HG03066 (cell line): Measurements from ENCODE around the gene CLIP1.
"Not testable (repeated sequence)": the region's sequence is repeated elsewhere in the genome, so short reads cannot be mapped to it uniquely, and the experiment has no call there.

Source experiments
- ATAC-seq: cut with Tn5 transposase; IDR thresholded peaks from one replicate; pipeline ENCODE4 v1.9.1; 2021; ENCODE audit warnings: low read depth; ENCODE audit not compliant: unreplicated experiment

The CLIP1 gene

DNA sequence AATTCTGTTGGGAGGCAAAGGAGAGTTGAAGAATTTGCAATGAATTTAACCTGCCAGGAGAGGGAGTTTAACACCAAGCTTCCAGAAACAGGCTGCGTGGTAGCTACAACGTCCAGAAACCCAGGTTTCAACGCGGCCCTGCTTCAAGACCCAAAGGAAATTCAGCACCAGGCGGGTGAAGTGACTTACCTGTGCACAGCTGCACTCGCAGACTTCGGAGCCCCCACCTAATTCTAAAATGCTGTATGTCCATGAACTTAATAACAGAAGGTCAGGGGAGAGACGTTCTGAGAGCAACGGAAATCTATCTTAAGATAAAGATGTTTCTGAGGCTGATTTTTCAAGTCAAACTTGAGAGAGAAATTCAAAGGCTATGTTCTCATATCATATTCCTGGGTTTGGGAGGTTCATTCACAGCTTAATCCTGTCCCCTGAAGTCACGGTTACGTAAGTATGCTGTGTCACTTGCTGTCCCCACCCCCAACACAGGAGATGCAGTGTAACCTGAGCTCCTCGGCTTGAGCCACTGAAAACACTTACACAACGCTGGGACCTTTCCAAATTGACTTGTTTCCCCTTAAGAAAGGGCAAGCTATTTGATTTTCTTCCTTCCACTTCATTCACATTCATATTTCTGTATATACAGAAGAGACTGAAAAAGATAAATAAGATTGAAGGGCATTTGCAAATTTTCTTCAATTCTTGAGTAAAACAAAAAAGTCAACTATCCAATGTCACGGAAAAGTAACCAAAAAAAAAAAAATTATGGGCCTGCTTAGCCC is 22.7 kb downstream of the CLIP1 start:
- no peak for ATAC-seq

DNA sequence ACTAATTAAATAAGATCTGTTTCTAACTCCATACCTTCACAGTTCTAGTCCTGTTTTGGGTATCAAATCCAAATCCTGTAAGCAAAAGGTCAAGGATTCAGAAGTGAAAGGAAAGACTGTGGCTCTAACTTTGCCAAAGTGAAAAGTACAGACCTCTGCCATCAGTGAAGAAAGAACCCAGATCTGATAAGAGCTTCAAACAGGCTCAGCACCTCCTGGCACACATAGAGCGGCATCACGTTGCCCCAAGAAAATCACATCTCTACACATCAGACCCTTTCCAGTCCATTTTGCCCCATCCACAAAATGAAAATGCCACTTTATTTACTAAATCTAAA is 23.2 kb downstream of the CLIP1 start:
- no peak for ATAC-seq

DNA sequence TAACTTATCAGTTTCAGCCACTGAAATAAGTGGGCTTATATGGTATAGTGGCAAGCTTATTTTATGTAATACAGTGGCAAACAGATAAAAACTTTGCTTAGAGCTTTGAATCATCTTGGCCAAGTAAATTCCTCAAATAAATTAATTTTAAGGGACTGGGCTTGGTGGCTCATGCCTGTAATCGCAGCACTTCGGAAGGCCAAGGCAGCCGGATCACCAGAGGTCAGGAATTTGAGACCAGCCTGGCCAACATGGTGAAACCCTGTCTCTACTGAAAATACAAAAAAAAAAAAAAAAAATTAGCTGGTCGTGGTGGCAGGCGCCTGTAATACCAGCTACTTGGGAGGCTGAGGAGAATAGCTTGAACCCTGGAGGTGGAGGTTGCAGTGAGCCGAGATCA is 24.5 kb downstream of the CLIP1 start:
- not testable (repeated sequence) for ATAC-seq

DNA sequence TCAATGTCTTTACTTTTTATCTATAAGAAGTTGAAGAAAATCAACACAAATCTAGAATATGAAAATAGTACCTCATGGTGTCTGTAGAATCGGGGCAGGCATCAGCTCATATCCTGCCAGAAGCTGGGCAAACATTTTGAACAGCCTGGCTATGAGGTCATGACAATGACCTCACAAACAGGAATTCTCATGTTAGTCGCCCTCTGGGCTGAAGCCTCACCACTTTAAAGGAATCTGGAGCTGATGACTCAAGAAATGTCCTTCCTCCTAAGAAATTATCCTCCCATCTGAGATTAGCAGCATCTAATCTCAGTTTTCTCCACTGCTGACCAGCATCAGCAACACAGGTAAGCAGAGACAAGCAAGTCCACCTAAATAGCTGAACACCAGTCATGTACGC is 27.1 kb downstream of the CLIP1 start:
- no peak for ATAC-seq

DNA sequence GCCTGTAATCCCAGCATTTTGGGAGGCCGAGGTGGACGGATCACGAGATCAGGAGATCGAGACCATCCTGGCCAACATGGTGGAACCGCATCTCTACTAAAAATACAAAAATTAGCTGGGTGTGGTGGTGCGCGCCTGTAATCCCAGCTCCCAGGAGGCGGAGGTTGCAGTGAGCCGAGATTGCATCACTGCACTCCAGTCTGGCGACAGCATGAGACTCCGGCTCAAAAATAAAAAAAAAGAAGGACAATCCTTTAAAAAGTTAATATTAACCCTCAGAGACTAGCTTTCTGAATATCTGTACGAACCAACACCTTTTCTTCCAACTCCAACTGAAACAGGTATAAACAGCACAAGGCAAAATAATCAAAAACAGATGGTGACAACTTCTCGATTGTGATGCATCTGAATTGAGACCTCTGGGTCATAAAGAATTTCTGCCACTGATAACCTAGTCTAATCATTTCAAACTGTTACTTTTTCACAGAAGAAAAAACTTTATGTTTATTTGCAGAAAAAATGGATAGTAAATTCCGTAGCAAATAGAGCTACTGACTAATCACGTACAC is 27.8 kb downstream of the CLIP1 start:
- ATAC-seq: no peak

DNA sequence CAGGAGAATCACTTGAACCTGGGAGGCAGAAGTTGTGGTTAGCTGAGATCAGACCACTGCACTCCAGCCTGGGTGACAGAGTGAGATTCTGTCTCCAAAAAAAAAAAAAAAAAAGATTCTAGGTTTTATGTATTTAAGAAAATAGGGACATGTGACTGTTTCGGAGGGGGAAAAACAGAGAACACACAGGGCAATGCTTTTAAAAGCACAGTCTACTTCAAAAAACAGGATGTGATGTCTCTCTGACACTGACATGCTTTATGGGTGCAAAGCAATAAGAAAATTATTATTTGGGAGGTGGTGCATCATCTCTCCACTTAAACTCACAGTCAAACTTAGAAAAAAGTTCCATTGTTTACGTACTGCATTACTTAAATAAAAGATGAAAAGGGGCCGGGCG is 28.7 kb downstream of the CLIP1 start:
- no peak for ATAC-seq

DNA sequence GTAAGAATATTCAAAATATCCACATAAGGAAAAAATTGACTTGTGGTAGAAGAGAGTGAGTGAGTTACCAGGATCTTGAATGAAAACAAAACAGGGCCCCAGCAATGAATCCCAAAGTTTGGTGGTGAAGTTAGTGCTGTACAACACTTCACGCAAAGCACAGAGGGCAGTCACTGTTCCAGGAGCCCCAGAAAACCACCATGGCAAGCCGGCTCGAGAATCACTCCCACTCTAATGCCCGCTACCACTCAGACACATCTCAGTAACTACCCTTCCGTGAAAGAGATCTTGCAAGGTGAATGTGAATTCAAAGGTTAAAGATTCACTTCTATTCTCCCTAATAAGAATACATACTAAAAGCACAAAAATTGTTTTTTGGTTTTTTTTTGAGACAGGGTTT is 30.1 kb downstream of the CLIP1 start:
- ATAC-seq: no peak

DNA sequence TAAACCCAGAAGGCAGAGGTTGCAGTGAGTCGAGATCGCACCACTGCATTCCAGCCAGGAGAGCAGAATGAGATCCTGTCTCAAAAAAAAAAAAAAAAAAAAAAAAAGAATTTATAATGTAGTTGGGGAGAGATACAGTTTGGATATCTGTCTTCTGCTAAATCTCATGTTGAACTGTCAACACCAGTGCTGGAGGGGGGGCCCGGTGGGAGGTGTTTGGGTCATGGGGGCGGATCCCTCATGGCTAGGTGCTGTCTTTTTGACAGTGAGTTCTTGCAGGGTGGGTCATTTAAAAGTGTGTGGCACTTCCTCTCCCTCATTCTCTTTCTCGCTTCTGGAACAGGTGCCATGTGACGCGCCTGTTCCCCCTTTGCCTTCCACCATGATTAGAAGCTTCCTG is 32.8 kb downstream of the CLIP1 start:
- ATAC-seq: no peak

DNA sequence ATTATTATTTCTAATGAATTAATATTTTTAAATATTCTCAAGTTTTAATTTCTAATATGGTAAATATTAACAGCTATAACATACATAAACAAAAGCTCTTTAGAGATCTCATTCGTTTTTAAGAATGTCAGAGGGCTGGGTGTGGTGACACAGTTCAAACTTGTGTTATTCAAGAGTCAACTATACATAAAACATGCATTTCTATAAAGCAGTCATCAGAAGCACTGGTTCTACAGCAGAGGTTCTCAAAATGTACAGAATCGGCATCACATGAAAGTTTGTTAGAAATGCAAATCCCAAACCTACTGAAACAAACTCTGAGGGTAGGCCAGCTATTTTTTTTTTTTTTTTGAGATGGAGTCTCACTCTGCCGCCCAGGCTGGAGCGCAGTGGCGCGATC is 34.6 kb downstream of the CLIP1 start:
- ATAC-seq: no peak

DNA sequence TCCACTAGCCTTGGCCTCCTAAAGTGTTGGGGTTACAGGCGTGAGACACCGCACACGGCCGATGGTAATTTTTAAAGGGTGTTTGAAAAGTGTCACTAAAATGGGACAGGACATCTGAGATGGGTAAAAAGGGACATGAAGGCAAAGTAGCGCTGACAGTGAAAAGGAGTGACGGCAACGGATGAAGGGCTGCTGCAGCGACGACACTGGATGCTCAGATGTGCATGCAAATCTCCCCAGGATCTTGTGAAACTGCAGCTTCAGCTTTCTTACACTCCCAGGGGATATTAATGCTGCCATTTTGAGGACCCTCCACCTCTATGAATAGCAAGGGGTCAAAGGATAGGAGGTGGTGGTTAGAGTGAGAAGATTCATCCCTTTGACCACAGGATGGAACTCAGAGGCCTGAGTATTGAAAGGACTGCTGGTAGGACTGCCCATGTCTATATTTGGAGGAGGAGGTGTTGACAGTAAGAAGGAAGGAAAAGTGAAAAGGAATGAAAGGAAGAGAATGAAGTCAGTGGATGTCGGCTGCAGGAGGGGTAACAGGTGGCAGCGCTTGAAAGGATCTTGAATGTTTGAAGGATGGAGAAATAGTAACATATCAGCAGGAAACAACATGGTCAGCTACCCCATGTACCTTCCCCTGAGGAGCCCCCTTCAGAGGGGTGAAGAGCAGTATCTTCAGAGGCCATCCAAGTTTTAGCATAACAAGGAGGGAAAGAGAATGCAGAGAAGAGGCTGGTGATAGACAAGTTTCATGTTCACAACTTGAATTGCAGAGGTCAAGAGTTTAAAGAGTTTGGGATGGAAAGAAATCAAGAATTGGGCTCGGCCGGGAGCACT is 37.1 kb downstream of the CLIP1 start:
- ATAC-seq: no peak

DNA sequence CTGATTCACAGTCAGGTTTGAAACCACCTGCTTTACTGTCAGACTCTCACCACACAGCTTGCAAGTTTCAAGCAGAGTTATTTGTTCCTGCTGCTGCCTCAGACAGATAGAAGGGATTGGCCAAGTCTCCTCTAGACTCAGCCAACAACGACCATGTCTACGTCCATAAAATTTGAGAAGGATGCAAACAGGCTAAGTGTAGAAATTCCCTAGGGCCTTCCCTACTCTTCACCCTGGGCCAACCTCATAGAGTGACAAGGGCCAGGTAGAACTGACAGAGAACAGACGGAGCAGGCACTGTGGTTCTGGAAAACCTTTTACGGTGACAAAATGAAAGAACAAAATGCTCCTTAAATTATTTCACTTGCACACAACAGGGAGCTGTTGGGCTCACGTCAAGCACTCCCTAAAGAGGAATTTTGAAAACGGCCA is 39.5 kb downstream of the CLIP1 start:
- ATAC-seq: no peak

DNA sequence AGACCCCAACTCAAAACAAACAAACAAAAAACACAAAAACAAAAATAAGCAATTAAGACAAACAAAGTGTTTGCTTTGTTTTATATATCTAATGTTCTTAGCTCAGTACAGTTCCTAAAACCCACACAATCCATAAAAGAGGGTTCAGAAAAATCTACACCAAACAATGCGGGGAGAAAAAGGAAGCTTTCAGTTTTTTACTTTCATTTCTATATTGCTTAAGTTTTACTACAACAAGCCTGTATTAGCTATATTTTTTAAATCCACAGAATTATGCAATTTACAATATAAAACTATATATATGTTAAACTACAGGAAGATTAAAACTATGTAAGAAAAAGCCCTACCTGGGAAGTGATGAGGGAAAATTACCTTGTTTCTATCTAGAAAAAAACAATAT is 41.4 kb downstream of the CLIP1 start:
- ATAC-seq: no peak

DNA sequence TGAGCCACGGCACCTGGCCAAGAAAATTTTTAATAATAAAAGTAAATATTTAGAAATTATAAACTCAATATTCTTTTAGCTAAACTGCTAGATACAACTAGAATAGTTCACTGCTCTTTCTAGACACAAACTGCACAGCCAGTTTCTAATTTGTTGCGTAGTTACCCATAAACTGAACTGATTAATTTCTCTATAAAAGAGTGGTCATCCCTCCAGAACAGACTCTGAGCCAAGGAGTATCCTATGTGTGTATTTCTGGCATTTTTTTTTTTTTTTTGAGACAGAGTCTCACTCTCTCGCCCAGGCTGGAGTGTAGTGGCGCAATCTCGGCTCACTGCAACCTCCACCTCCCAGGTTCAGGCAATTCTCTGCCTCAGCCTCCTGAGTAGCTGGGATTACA is 45.7 kb downstream of the CLIP1 start:
- not testable (repeated sequence) for ATAC-seq

DNA sequence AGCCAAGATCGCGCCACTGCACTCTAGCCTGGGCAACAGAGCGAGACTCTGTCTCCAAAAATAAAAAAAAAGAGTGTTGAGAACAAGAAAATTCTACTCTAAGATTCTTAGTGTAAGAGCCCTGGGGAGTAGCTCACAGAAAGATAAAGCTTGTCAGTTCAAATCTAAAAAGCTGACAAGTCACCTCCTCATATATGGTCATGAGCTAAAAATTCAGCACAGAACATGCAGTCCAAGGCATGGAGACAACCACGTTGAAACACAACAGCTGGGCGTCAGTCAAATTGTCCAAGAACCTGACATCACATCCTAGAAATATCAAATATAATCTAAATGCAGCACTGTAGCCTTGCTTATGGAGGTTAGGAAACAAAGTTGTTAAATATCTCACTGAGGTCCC is 47.8 kb downstream of the CLIP1 start:
- no peak for ATAC-seq

DNA sequence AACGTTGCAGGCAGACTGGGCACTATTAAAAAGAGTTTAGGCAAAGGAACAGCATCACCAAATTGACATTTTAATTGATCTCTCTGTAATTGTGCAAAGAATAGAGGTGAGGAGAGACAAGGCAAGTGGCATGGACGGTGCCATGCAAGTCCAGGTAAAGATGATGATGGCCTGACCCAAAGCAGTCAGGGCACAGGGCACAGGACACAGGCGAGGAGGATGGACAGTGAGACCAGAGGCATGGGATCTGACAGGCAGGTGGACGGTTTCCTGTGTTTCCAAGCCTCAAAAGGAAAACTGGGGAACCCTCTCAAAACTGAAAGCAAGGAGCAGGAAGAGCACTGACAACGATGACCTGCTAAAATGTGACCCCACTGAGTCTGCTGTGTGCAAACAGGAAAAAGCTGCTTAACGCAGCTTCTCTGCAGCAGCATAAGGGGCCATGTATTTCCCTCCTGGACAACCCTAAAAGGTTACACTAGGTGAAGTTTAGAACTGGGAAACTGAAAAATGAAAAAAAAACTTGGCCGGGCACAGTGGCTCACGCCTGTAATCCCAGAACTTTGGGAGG is 50.9 kb downstream of the CLIP1 start:
- no peak for ATAC-seq

DNA sequence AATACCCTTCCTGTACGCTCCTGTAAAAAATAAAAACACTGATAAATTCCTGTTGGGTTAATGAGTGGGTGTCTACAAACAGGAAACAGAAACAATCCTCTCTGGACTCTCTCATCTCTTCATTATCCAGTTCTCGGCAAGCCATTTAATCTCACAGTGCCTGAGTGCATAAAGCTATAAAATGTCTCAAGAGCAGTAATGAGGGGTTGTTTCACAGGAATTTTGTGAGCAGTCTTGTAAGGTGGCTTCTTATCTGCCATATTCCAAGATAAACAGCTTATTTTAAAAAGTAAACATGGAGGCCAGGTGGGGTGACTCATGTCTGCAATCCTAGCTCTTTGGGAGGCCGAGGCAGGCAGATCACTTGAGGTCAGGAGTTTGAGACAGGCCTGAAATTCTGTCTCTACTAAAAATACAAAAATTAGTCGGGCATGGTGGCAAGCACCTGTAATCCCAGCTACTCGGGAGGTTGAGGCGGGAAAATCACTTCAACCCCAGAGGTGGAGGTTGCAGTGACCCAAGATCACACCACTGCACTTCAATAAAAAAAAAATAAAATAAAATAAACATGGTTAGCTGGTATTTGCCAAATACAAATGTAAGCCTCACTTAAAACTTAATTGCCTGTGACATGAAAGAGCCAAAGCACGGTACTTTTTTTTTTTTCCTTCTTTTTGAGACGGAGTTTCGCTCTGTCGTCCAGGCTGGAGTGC is 54.0 kb downstream of the CLIP1 start:
- no peak for ATAC-seq

DNA sequence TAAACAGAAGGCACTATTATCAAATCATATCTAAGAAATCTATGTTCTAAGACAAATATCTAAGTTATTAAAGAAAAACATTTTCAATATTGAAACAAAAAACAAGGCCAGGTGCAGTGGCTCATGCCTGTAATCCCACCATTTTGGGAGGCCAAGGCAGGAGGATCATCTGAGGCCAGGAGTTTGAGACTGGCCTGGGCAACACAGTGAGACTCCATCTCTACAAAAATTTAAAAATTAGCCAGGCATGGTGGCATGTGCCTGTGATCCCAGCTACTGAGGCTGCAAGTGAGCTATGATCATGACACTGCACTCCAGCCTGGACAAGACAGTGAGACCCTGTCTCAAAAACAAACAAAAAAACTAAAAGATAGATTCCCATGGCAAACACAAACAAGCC is 54.8 kb downstream of the CLIP1 start:
- ATAC-seq: not testable (repeated sequence)

DNA sequence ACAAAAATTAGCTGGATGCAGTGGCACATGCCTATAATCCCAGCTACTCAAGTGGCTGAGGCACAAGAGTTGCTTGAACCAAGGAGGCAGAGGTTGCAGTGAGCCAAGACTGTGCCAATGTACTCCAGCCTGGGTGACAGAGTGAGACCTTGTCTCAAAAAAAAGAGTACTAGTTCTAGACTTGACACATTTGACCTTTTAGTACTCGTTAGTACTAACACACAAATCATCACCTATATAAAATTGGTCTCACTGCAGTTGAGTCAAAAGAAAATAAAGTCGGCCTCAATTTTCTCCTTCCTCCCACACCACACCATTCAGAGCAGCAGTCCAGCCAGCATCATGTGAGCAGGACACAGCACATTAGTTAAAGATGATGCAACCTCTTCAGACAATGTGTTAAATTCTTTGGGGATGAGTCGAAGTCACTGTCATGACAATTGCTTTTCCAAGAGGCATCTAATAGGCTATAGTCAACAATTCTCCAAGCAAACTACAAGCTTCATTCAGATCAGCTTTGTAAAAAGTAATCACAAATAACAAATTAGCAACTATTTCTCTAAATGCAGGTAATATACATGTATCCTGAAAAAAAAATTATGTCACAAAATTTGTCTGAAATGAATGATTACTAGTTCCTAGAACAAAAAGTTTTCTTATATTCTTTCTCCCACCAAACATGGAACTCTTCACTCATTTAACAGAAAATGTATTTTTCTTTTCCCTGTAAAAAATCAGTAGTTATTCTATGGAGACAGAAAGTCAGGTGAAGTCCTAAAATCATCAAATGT is 55.6 kb downstream of the CLIP1 start:
- no peak for ATAC-seq

DNA sequence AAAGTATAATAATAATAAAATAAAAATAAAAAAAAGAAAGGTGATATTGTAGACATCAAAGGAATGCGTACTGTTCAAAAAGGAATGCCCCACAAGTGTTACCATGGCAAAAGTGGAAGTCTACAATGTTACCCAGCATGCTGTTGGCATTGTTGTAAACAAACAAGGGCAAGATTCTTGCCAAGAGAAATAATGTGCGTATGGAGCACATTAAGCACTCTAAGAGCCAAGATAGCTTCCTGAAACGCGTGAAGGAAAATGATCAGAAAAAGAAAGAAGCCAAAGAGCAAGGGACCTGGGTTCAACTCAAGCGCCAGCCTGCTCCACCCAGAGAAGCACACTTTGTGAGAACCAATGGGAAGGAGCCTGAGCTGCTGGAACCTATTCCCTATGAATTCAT is 57.2 kb downstream of the CLIP1 start:
- not testable (repeated sequence) for ATAC-seq

DNA sequence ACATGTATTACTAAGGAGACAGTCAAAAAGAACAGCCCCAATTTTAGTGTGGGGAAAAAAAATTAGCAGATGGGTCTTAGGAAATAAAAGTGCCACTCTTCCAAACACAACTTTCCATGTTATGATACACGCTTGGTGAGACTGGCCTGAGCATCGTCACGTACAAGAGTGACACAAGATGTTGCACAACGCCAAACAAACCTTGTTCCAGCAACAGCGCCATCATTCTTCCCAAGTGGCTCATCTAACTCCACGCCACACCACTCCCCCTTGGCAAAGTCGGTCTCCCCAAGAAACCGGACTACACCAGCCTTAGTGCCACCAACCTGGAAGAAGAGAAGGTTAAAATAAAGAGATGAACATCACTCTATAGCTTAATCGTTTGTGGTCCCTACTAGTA is 58.7 kb downstream of the CLIP1 start:
- ATAC-seq: no peak
